ENCODE measurements around the gene TGFB2. TPM values are rescaled to one million over a fixed set of nuclear protein-coding genes. Genes with fewer than 3 reads are reported as not detected.

Gene TGFB2
- total and polyA plus RNA-seq, 2 donors (not counting 1 experiment from before 2014, with no cell fraction given): 0.55 to 0.76 TPM

DNA sequence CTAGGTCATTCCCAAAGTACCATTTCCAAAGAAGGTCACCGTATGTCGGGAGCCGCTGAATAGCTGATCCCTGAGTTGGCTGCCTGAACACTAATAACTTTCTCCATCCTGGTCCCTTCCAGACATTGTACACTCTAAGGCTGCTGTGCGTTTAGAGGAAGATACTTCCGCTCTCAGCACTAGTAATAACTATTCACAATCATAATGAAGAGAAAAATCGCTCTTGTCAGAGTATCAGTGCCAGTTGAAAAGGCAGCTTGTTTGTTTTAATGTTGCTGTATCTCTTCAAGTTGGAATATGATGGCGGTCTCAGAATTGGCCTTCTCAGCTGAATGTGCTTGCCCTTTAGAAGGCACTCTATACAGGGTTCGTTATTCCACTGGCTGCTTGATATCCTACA is 43.5 kb downstream of the TGFB2 start:
- Histone ChIP-seq H3K79me2 (ENCODE audit: control insufficient read depth, insufficient read depth, low read length) (no peaks in the 10 kb centered on the region), H4K20me1 (ENCODE audit: control insufficient read depth, insufficient read depth, low read length, poor library complexity, severe bottlenecking) (no peaks in the 10 kb centered on the region), H3K27me3 (replicated peaks in 1 of 4; ENCODE audit: control extremely low read depth in 1 of 4, control insufficient read depth in 3 of 4, insufficient read depth in 4 of 4, low read length in 3 of 4) (peaks cover 0 to 3% (median 0%) of the 10 kb centered on the region in 4 experiments), H2AFZ (ENCODE audit: insufficient read depth, low read depth, low read length, poor library complexity, severe bottlenecking) (no peak overlapping the region), H3K9ac (ENCODE audit: low read length) (no peak overlapping the region), H3K4me3 (ENCODE audit: control extremely low read depth in 1 of 5, extremely low read depth in 1 of 5, insufficient read depth in 1 of 5, low read depth in 2 of 5, low read length in 4 of 5) (no peak overlapping the region), H3K9me3 (ENCODE audit: control extremely low read depth in 1 of 3, control insufficient read depth in 2 of 3, insufficient read depth in 1 of 3, low read length in 2 of 3) (no peaks in the 10 kb centered on the region), H3K27ac (ENCODE audit: low read length in 2 of 2) (no peak overlapping the region), H3K36me3 (replicated peaks in 1 of 2; ENCODE audit: control extremely low read depth in 1 of 2, control insufficient read depth in 1 of 2, extremely low read depth in 1 of 2, insufficient read depth in 2 of 2, low read length in 1 of 2) (no peaks in the 10 kb centered on the region), H3K4me2 (replicated peaks; ENCODE audit: low read depth, low read length, poor library complexity, severe bottlenecking) (no peak overlapping the region), H3K4me1 (ENCODE audit: control insufficient read depth in 2 of 2, insufficient read depth in 2 of 2, low read length in 2 of 2) (no peaks in the 10 kb centered on the region)
- Mint-ChIP-seq H3K9me3 (ENCODE audit: insufficient read depth) (no peaks in the 10 kb centered on the region), H3K4me1 (no peaks in the 10 kb centered on the region), H3K27me3 (peaks cover 9% of the 10 kb centered on the region), H3K27ac (no peak overlapping the region), H3K4me3 (no peak overlapping the region)
- ATAC-seq (ENCODE audit: low read depth) (no peak), DNase-seq (no peak)
- WGBS (ENCODE audit: insufficient coverage): 95% methylated on average over 5 of the region's 8 CpGs
- CTCF ChIA-PET: no interaction called here
- no peak for TF ChIP-seq EZH2 (IDR thresholded peaks at IDR 0.05; ENCODE audit: borderline replicate concordance, insufficient read depth, low read depth, low read length, poor library complexity, severe bottlenecking)
- TF ChIP-seq, protein P1, sequence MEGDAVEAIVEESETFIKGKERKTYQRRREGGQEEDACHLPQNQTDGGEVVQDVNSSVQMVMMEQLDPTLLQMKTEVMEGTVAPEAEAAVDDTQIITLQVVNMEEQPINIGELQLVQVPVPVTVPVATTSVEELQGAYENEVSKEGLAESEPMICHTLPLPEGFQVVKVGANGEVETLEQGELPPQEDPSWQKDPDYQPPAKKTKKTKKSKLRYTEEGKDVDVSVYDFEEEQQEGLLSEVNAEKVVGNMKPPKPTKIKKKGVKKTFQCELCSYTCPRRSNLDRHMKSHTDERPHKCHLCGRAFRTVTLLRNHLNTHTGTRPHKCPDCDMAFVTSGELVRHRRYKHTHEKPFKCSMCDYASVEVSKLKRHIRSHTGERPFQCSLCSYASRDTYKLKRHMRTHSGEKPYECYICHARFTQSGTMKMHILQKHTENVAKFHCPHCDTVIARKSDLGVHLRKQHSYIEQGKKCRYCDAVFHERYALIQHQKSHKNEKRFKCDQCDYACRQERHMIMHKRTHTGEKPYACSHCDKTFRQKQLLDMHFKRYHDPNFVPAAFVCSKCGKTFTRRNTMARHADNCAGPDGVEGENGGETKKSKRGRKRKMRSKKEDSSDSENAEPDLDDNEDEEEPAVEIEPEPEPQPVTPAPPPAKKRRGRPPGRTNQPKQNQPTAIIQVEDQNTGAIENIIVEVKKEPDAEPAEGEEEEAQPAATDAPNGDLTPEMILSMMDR (IDR thresholded peaks at IDR 0.05): no peak
- POLR2A ChIA-PET: no interaction called here
- intact Hi-C loops (cut with micrococcal nuclease): no loop called here

DNA sequence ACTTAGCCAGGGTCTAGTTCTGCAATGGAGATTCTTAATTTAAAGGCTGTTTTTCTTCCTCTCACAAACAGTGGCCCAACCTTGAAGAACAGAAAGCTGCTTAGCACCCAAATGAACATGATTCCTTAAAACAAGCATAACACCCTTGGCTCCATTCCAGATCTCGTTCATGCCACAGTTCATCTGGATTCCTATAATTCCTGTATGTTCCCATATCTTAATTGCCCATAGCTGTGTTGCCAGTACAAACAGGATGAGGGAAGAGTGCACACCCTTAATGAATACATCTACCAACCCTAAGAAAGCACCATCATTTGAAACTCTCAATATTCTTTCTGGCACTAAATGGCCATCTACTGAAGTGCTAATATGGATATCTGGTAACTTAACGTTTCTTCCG is 45.5 kb downstream of the TGFB2 start:
- ChIA-PET POLR2A (no interaction called here), CTCF (no interaction called here)
- Histone ChIP-seq H3K9ac (ENCODE audit: low read length) (no peak overlapping the region), H3K4me1 (ENCODE audit: control insufficient read depth in 2 of 2, insufficient read depth in 2 of 2, low read length in 2 of 2) (no peaks in the 10 kb centered on the region), H3K36me3 (replicated peaks in 1 of 2; ENCODE audit: control extremely low read depth in 1 of 2, control insufficient read depth in 1 of 2, extremely low read depth in 1 of 2, insufficient read depth in 2 of 2, low read length in 1 of 2) (no peaks in the 10 kb centered on the region), H4K20me1 (ENCODE audit: control insufficient read depth, insufficient read depth, low read length, poor library complexity, severe bottlenecking) (no peaks in the 10 kb centered on the region), H3K4me3 (ENCODE audit: control extremely low read depth in 1 of 5, extremely low read depth in 1 of 5, insufficient read depth in 1 of 5, low read depth in 2 of 5, low read length in 4 of 5) (no peak overlapping the region), H2AFZ (ENCODE audit: insufficient read depth, low read depth, low read length, poor library complexity, severe bottlenecking) (no peak overlapping the region), H3K27me3 (replicated peaks in 1 of 4; ENCODE audit: control extremely low read depth in 1 of 4, control insufficient read depth in 3 of 4, insufficient read depth in 4 of 4, low read length in 3 of 4) (peaks cover 0 to 3% (median 0%) of the 10 kb centered on the region in 4 experiments), H3K4me2 (replicated peaks; ENCODE audit: low read depth, low read length, poor library complexity, severe bottlenecking) (no peak overlapping the region), H3K9me3 (ENCODE audit: control extremely low read depth in 1 of 3, control insufficient read depth in 2 of 3, insufficient read depth in 1 of 3, low read length in 2 of 3) (no peaks in the 10 kb centered on the region), H3K27ac (ENCODE audit: low read length in 2 of 2) (no peak overlapping the region), H3K79me2 (ENCODE audit: control insufficient read depth, insufficient read depth, low read length) (no peaks in the 10 kb centered on the region)
- DNase-seq: no peak
- TF ChIP-seq, protein P1 (IDR thresholded peaks at IDR 0.05): no peak
- no peak for TF ChIP-seq EZH2 (IDR thresholded peaks at IDR 0.05; ENCODE audit: borderline replicate concordance, insufficient read depth, low read depth, low read length, poor library complexity, severe bottlenecking)
- ATAC-seq (ENCODE audit: low read depth): no peak
- Mint-ChIP-seq H3K27me3 (peaks cover 5% of the 10 kb centered on the region), H3K9me3 (ENCODE audit: insufficient read depth) (no peaks in the 10 kb centered on the region), H3K4me1 (no peaks in the 10 kb centered on the region), H3K4me3 (no peak overlapping the region), H3K27ac (no peak overlapping the region)
- no CpG with 5 or more reads among the region's 3 CpGs for WGBS (ENCODE audit: insufficient coverage)
- intact Hi-C loops (cut with micrococcal nuclease): no loop called here
